Activated CD4-positive, alpha-beta memory T cell treated with anti-CD3 and anti-CD28 coated beads, Interleukin-2, amount 10 ng/mL, durations not matched to agents 7 days and 5 days (primary cell): ENCODE measurements around the gene RAB40C. TPM values are rescaled to one million over a fixed set of nuclear protein-coding genes. Genes with fewer than 3 reads are reported as not detected.
"Not testable (repeated sequence)": the region's sequence is repeated elsewhere in the genome, so short reads cannot be mapped to it uniquely, and the experiment has no call there.

ENCODE experiments used
- CTCF ChIA-PET: fragments of 350-600 bp; sonication (Branson Sonifier 250); formaldehyde crosslinking; loops from one replicate; lab custom pipeline; 2021; ENCODE audit warnings: antibody characterized with exemption, inconsistent platforms; lab: Charles Lee
- POLR2A ChIA-PET: fragments of 350-600 bp; sonication (Branson Sonifier 250); formaldehyde crosslinking; loops from one replicate; lab custom pipeline; 2021; ENCODE audit warnings: antibody characterized with exemption; lab: Charles Lee
- DNase-seq: peaks from one replicate; pipeline ENCODE4 v3.0.0-alpha.2; 2020
- H3K27ac Mint-ChIP-seq: one replicate; pipeline ENCODE4 v1.8.0; 2021; ENCODE audit warnings: mild to moderate bottlenecking, mixed read lengths
- H3K27me3 Mint-ChIP-seq: one replicate; pipeline ENCODE4 v1.8.0; 2021; ENCODE audit warnings: mixed read lengths
- H3K36me3 Mint-ChIP-seq: one replicate; pipeline ENCODE4 v1.8.0; 2021; ENCODE audit warnings: low read depth, mixed read lengths
- H3K4me1 Mint-ChIP-seq: one replicate; pipeline ENCODE4 v1.8.0; 2021; ENCODE audit warnings: mixed read lengths
- H3K4me3 Mint-ChIP-seq: one replicate; pipeline ENCODE4 v1.8.0; 2021; ENCODE audit warnings: mild to moderate bottlenecking, mixed read lengths
- H3K9me3 Mint-ChIP-seq: one replicate; pipeline ENCODE4 v1.8.0; 2021; ENCODE audit warnings: mixed read lengths
- total RNA-seq, 2 experiments: library from RNA; stranded (reverse); gene quantifications; one replicate each; pipeline ENCODE4 v1.2.3, GENCODE V29; 2021

Gene RAB40C
- total RNA-seq, 2 experiments from 2014 or later = 12.2 to 14.2 TPM

GRCh38 chr16:592518-593306, 2.8 kb downstream of the RAB40C start:
- no peak for DNase-seq
- Mint-ChIP-seq H3K36me3 (peaks cover 8% of the 10 kb centered on the region), H3K27ac (no peak overlapping the region), H3K4me3 (no peak overlapping the region), H3K9me3 (no peaks in the 10 kb centered on the region), H3K4me1 (peaks cover 24% of the 10 kb centered on the region), H3K27me3 (no peaks in the 10 kb centered on the region)
- CTCF ChIA-PET = no interaction called here
- POLR2A ChIA-PET = interaction anchor here (0.9 kb wide), 1 partner anchor 44 kb away, joined by 3 read pairs; the partner anchor contains the start of gene METTL26

- ChIA-PET CTCF (no interaction called here), POLR2A (no interaction called here)
- peaks cover 8% of the 10 kb centered on the region for H3K36me3 Mint-ChIP-seq
- H3K9me3 Mint-ChIP-seq = no peaks in the 10 kb centered on the region
- H3K27me3 Mint-ChIP-seq = no peaks in the 10 kb centered on the region
- H3K4me1 Mint-ChIP-seq = peaks cover 19% of the 10 kb centered on the region
- no peak for DNase-seq
- H3K4me3 Mint-ChIP-seq = no peak overlapping the region
- no peak overlapping the region for H3K27ac Mint-ChIP-seq
Measured at GRCh38 chr16:593406-593805, 3.5 kb downstream of the RAB40C start.

GRCh38 chr16:593807-594206, 3.9 kb downstream of the RAB40C start:
- ChIA-PET POLR2A (no interaction called here), CTCF (no interaction called here)
- no peaks in the 10 kb centered on the region for H3K27me3 Mint-ChIP-seq
- peaks cover 8% of the 10 kb centered on the region for H3K36me3 Mint-ChIP-seq
- H3K4me1 Mint-ChIP-seq = peaks cover 19% of the 10 kb centered on the region
- no peak overlapping the region for H3K4me3 Mint-ChIP-seq
- no peak overlapping the region for H3K27ac Mint-ChIP-seq
- no peak for DNase-seq
- no peaks in the 10 kb centered on the region for H3K9me3 Mint-ChIP-seq

DNA sequence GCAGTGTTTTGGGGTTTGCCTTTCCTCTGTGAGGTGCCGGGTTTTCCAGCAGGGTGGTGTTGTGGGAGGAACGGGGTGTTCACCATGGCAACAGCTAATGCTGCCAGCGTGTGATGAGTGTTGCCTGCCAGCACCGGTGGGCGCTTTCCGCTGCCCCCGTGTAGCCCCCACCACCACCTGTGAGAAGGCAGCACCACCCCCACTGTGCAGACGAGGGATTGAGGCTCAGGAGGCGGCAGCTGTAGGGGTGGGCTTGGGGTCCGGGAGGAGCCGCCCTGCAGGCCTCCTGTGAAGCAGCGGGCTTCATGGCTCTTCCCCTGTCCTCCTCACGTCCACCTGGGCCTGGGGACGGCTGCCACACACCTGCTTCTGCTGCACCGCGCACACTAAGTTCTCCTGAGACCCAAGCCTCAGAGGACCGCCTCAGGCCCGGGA, 5.2 kb downstream of the RAB40C start:
- POLR2A ChIA-PET = no interaction called here
- H3K4me3 Mint-ChIP-seq = no peak overlapping the region

GRCh38 chr16:595942-596735, 6.3 kb downstream of the RAB40C start:
- ChIA-PET CTCF (no interaction called here), POLR2A (no interaction called here)
- Mint-ChIP-seq H3K27ac (no peak overlapping the region), H3K4me1 (peaks cover 12% of the 10 kb centered on the region), H3K9me3 (no peaks in the 10 kb centered on the region), H3K4me3 (no peak overlapping the region), H3K36me3 (peaks cover 8% of the 10 kb centered on the region), H3K27me3 (no peaks in the 10 kb centered on the region)
- DNase-seq = no peak

More for the DNA sequence above, 5.2 kb downstream of the RAB40C start:
- H3K27me3 Mint-ChIP-seq = no peaks in the 10 kb centered on the region
- H3K27ac Mint-ChIP-seq = no peak overlapping the region
- CTCF ChIA-PET = no interaction called here
- no peaks in the 10 kb centered on the region for H3K9me3 Mint-ChIP-seq
- no peak for DNase-seq
- H3K36me3 Mint-ChIP-seq = peaks cover 8% of the 10 kb centered on the region
- peaks cover 19% of the 10 kb centered on the region for H3K4me1 Mint-ChIP-seq

DNA sequence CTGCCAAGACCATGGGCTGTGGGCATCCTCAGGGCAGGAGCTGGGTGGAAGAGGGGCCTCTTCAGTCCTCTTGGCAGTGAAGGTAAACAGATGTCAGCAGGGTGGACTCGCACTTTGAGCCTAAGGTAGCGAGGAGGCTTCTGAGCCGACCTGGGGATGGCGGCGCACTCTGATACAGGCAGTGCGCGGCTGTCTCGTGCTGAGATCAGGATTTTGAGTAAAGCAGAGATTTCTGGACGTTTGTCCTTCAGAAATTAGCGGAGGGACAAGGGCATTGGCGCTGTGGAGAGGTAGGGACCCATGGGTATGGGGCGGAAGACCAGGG, 6.8 kb downstream of the RAB40C start:
- Mint-ChIP-seq H3K9me3 (no peaks in the 10 kb centered on the region), H3K27ac (no peak overlapping the region), H3K36me3 (peaks cover 8% of the 10 kb centered on the region), H3K4me3 (no peak overlapping the region), H3K4me1 (peaks cover 10% of the 10 kb centered on the region), H3K27me3 (no peaks in the 10 kb centered on the region)
- POLR2A ChIA-PET = no interaction called here
- no peak for DNase-seq
- CTCF ChIA-PET = no interaction called here

DNA sequence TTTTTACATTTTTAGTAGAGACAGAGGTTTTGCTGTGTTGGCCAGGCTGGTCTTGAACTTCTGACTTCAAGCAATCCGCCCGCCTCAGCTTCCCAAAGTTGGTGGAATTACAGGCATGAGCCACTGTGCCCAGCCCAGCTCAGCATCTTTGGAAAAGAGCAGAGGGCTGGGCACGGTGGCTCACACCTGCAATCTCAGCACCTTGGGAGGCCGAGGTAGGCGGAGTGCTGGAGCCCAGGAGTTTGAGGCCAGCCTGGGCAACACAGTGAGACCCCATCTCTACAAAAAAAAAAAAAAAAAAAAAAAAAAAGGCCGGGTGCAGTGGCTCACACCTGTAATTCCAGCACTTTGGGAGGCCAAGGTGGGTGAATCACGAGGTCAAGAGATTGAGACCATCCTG, 7.8 kb downstream of the RAB40C start:
- DNase-seq, H3K4me1 Mint-ChIP-seq, POLR2A ChIA-PET, H3K27ac Mint-ChIP-seq, H3K36me3 Mint-ChIP-seq, H3K9me3 Mint-ChIP-seq, H3K27me3 Mint-ChIP-seq, H3K4me3 Mint-ChIP-seq: not testable (repeated sequence)
- CTCF ChIA-PET = interaction anchor here (1.1 kb wide), 1 partner anchor 22 kb away, joined by 3 read pairs; no protein-coding TSS in a partner anchor

GRCh38 chr16:598823-599739, 9.2 kb downstream of the RAB40C start:
- ChIA-PET POLR2A (no interaction called here), CTCF (interaction anchor here (1.1 kb wide), 1 partner anchor 21 kb away, joined by 3 read pairs; no protein-coding TSS in a partner anchor)
- Mint-ChIP-seq H3K27me3 (no peaks in the 10 kb centered on the region), H3K9me3 (no peaks in the 10 kb centered on the region), H3K4me3 (no peak overlapping the region), H3K36me3 (peaks cover 8% of the 10 kb centered on the region), H3K27ac (no peak overlapping the region), H3K4me1 (peaks cover 4% of the 10 kb centered on the region)
- DNase-seq = no peak

DNA sequence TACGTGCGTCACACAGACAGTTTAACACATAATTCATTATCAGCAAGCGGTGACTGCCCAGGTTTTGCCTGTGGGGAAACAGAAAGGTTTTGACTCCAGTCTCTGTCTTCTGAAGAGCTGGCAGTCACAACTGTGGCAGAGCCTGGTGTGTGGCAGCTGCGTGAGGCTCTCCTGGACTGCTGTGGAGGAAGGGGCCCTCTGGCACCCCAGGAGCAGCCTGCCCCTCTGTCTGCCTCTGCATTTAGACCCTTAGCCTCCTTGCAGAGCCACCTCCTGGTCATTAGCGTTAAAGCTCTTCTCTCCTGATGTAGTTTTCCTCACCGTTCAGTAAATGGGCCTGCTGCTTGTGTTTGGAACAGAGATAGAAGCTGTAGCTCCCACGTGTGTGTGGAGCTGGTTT, 10.9 kb downstream of the RAB40C start:
- Mint-ChIP-seq H3K9me3 (no peaks in the 10 kb centered on the region), H3K27me3 (no peaks in the 10 kb centered on the region), H3K4me3 (no peak overlapping the region), H3K4me1 (peaks cover 3% of the 10 kb centered on the region), H3K36me3 (peaks cover 8% of the 10 kb centered on the region), H3K27ac (no peak overlapping the region)
- CTCF ChIA-PET = interaction anchor here (1.2 to 1.3 kb wide), 2 partner anchors 9 to 24 kb away, joined by 3 read pairs; no protein-coding TSS in a partner anchor
- no peak for DNase-seq
- POLR2A ChIA-PET = interaction anchor here (1.1 to 1.6 kb wide), 3 partner anchors 12 to 49 kb away, joined by 3 to 6 read pairs (median 4); partner anchors contain the start of gene METTL26

DNA sequence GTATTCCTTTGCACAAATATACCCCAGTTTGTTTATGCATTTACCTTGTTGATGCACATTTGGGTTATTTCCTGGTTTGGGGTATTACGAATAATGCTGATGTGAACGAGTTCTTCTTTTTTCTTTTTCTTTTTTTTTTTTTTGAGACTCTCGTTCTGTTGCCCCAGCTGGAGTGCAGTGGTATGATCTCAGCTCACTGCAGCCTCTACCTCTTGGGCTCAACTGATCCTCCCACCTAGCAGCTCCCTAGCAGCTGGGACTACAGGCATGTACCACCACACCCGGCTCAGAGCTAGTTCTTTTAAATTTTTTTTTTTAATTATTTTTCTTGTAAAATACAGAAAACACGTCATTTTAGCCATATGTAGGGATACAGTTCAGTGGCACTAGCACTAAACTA, 14.1 kb downstream of the RAB40C start:
- H3K4me3 Mint-ChIP-seq = no peak overlapping the region
- ChIA-PET CTCF (no interaction called here), POLR2A (no interaction called here)
- H3K36me3 Mint-ChIP-seq = no peaks in the 10 kb centered on the region
- H3K27ac Mint-ChIP-seq = no peak overlapping the region
- H3K27me3 Mint-ChIP-seq = no peaks in the 10 kb centered on the region
- no peaks in the 10 kb centered on the region for H3K9me3 Mint-ChIP-seq
- no peak for DNase-seq
- H3K4me1 Mint-ChIP-seq = peaks cover 2% of the 10 kb centered on the region

DNA sequence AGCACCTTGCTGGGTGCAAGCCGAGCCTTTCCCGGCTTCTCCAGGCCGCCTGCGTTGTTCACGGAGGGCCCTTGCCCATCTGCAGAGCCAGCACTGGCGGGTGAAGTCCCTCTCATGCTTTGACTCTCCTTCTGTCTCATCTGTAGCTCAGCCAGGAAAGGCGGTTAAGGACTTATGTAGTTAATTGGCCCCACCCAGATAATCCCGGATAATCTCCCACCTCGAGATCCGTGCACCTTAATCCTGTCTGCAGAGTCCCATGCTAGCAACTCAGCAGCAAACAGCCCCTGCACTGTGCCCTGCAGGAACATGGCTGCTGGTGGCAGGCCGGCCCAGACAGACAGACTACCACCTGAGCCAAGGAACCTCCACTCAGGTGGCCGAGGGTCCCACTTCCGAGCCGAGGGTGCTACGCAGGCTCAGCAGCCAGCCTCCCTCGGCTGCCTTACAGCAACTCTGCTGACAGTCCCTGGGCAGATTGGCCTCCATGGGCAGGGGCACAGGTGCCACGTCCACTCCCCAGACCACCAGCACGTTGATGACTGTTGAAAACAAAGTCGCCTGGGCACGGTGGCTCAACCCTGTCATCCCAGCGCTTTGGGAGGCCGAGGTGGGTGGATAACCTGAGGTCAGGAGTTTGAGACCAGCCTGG, 16.9 kb downstream of the RAB40C start:
- H3K27ac Mint-ChIP-seq = no peak overlapping the region
- no peaks in the 10 kb centered on the region for H3K9me3 Mint-ChIP-seq
- H3K36me3 Mint-ChIP-seq = no peaks in the 10 kb centered on the region
- ChIA-PET CTCF (no interaction called here), POLR2A (no interaction called here)
- no peak for DNase-seq
- no peak overlapping the region for H3K4me3 Mint-ChIP-seq
- H3K4me1 Mint-ChIP-seq = peaks cover 4% of the 10 kb centered on the region
- H3K27me3 Mint-ChIP-seq = no peaks in the 10 kb centered on the region

DNA sequence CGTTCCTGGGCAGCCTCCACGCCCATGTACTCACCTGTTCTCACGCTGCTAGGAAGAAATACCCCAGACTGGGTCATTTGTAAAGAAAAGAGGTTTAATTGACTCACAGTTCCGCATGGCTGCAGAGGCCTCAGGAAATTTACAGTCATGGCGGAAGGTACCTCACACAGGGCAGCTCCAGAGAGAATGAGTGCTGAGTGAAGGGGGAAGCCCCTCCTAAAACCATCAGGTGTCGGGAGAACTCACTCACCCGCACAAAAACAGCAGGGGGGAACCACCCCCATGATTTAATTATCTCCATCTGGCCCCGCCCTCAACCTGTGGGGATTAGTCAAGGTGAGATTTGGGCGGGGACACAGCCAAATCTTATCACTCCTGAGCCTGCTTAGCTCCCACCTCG, 18.2 kb downstream of the RAB40C start:
- H3K4me3 Mint-ChIP-seq = no peak overlapping the region
- no peak overlapping the region for H3K27ac Mint-ChIP-seq
- H3K4me1 Mint-ChIP-seq = peaks cover 4% of the 10 kb centered on the region
- no peaks in the 10 kb centered on the region for H3K9me3 Mint-ChIP-seq
- no peaks in the 10 kb centered on the region for H3K27me3 Mint-ChIP-seq
- CTCF ChIA-PET = no interaction called here
- POLR2A ChIA-PET = no interaction called here
- H3K36me3 Mint-ChIP-seq = no peaks in the 10 kb centered on the region
- no peak for DNase-seq
